ENCODE measurements around the gene RFX8. TPM values are rescaled to one million over a fixed set of nuclear protein-coding genes. Genes with fewer than 3 reads are reported as not detected.

The RFX8 gene
- total RNA-seq, 1 experiment from 2014 or later = 0.77 TPM

- H3K9me2 ChIP-seq (replicated peaks; ENCODE audit: low read length) = no peaks in the 10 kb centered on the region
- intact Hi-C loops (cut with micrococcal nuclease) = no loop called here
- no peak for ATAC-seq
- no peak for TF ChIP-seq EZH2 (IDR thresholded peaks at IDR 0.05; ENCODE audit: low read length, unreplicated experiment)
- TF ChIP-seq EZH2phosphoT487 (IDR thresholded peaks at IDR 0.05; ENCODE audit: borderline replicate concordance, low read length) = no peak
- no peak for TF ChIP-seq CTCF (conservative IDR thresholded peaks at IDR 0.05; ENCODE audit: low read depth, low read length)
- no peak overlapping the region for H2AFZ ChIP-seq (ENCODE audit: low read length)
- H3K79me2 ChIP-seq (ENCODE audit: low read length) = no peaks in the 10 kb centered on the region
- peak overlapping the region; percentile 65 for H3K9ac ChIP-seq (ENCODE audit: low read length)
- peak overlapping the region; percentile 91 for H3K27ac ChIP-seq (ENCODE audit: low read length)
- no peaks in the 10 kb centered on the region for H3F3A ChIP-seq (ENCODE audit: low read length, unreplicated experiment)
- no peaks in the 10 kb centered on the region for H3K27me3 ChIP-seq (ENCODE audit: low read length)
- H3K4me2 ChIP-seq (ENCODE audit: low read length) = no peak overlapping the region
- ChIA-PET POLR2A (ENCODE audit: unreplicated experiment) (no interaction called here), CTCF (interaction anchor here (0.7 kb wide), 1 partner anchor 24 kb away, joined by 3 read pairs; no protein-coding TSS in a partner anchor)
- no peak overlapping the region for H3K4me3 ChIP-seq (ENCODE audit: low read length)
- peaks cover 19% of the 10 kb centered on the region for H3K4me1 ChIP-seq (ENCODE audit: insufficient read depth, low read length)
- DNase-seq = no peak
- H3K9me3 ChIP-seq (ENCODE audit: low read length) = no peaks in the 10 kb centered on the region
- no peaks in the 10 kb centered on the region for H3K36me3 ChIP-seq (ENCODE audit: low read depth, low read length)
- no peaks in the 10 kb centered on the region for H4K20me1 ChIP-seq (ENCODE audit: low read length)
- no TSS peak for BruUV-seq (replicated peaks)
Measured at GRCh38 chr2:101409699-101410098, 65.2 kb downstream of the RFX8 start.

GRCh38 chr2:101408925-101409324 is 66.0 kb downstream of the RFX8 start:
- H3K9me3 ChIP-seq (ENCODE audit: low read length) = no peaks in the 10 kb centered on the region
- H3K9ac ChIP-seq (ENCODE audit: low read length) = no peak overlapping the region
- H3K9me2 ChIP-seq (replicated peaks; ENCODE audit: low read length) = no peaks in the 10 kb centered on the region
- no peaks in the 10 kb centered on the region for H3K36me3 ChIP-seq (ENCODE audit: low read depth, low read length)
- H3F3A ChIP-seq (ENCODE audit: low read length, unreplicated experiment) = no peaks in the 10 kb centered on the region
- H3K4me3 ChIP-seq (ENCODE audit: low read length) = no peak overlapping the region
- H2AFZ ChIP-seq (ENCODE audit: low read length) = no peak overlapping the region
- H3K4me1 ChIP-seq (ENCODE audit: insufficient read depth, low read length) = peaks cover 19% of the 10 kb centered on the region
- no peaks in the 10 kb centered on the region for H3K79me2 ChIP-seq (ENCODE audit: low read length)
- H3K27ac ChIP-seq (ENCODE audit: low read length) = no peak overlapping the region
- H4K20me1 ChIP-seq (ENCODE audit: low read length) = no peaks in the 10 kb centered on the region
- no peak for DNase-seq
- H3K4me2 ChIP-seq (ENCODE audit: low read length) = no peak overlapping the region
- ChIA-PET POLR2A (ENCODE audit: unreplicated experiment) (no interaction called here), CTCF (interaction anchor here (0.7 kb wide), 1 partner anchor 23 kb away, joined by 3 read pairs; no protein-coding TSS in a partner anchor)
- no peak for ATAC-seq
- BruUV-seq (replicated peaks) = no TSS peak
- intact Hi-C loops (cut with micrococcal nuclease) = no loop called here
- TF ChIP-seq EZH2phosphoT487 (IDR thresholded peaks at IDR 0.05; ENCODE audit: borderline replicate concordance, low read length) = no peak
- no peak for TF ChIP-seq EZH2 (IDR thresholded peaks at IDR 0.05; ENCODE audit: low read length, unreplicated experiment)
- TF ChIP-seq CTCF (conservative IDR thresholded peaks at IDR 0.05; ENCODE audit: low read depth, low read length) = no peak
- no peaks in the 10 kb centered on the region for H3K27me3 ChIP-seq (ENCODE audit: low read length)

GRCh38 chr2:101405351-101405899 is 69.5 kb downstream of the RFX8 start:
- intact Hi-C loops (cut with micrococcal nuclease) = no loop called here
- Histone ChIP-seq H3K36me3 (ENCODE audit: low read depth, low read length) (no peaks in the 10 kb centered on the region), H3K9me2 (replicated peaks; ENCODE audit: low read length) (no peaks in the 10 kb centered on the region), H2AFZ (ENCODE audit: low read length) (no peak overlapping the region), H3F3A (ENCODE audit: low read length, unreplicated experiment) (no peaks in the 10 kb centered on the region), H3K4me1 (ENCODE audit: insufficient read depth, low read length) (peaks cover 14% of the 10 kb centered on the region), H3K79me2 (ENCODE audit: low read length) (no peaks in the 10 kb centered on the region), H3K27ac (ENCODE audit: low read length) (no peak overlapping the region), H4K20me1 (ENCODE audit: low read length) (no peaks in the 10 kb centered on the region), H3K9me3 (ENCODE audit: low read length) (no peaks in the 10 kb centered on the region), H3K4me3 (ENCODE audit: low read length) (no peak overlapping the region), H3K27me3 (ENCODE audit: low read length) (no peaks in the 10 kb centered on the region), H3K9ac (ENCODE audit: low read length) (no peak overlapping the region), H3K4me2 (ENCODE audit: low read length) (no peak overlapping the region)
- ChIA-PET POLR2A (ENCODE audit: unreplicated experiment) (no interaction called here), CTCF (no interaction called here)
- ATAC-seq (no peak), DNase-seq (no peak)
- TF ChIP-seq EZH2 (IDR thresholded peaks at IDR 0.05; ENCODE audit: low read length, unreplicated experiment) = no peak
- no peak for TF ChIP-seq EZH2phosphoT487 (IDR thresholded peaks at IDR 0.05; ENCODE audit: borderline replicate concordance, low read length)
- TF ChIP-seq CTCF (conservative IDR thresholded peaks at IDR 0.05; ENCODE audit: low read depth, low read length) = no peak
- no TSS peak for BruUV-seq (replicated peaks)

Measured in PC-3 (cell line).